HG03432 (cell line): Measurements from ENCODE around the gene MTERF1.
"Not testable (repeated sequence)": the region's sequence is repeated elsewhere in the genome, so short reads cannot be mapped to it uniquely, and the experiment has no call there.

Experiments
- ATAC-seq: cut with Tn5 transposase; IDR thresholded peaks from one replicate; pipeline ENCODE4 v1.9.1; 2021; ENCODE audit warnings: mild to moderate bottlenecking, moderate library complexity; ENCODE audit not compliant: unreplicated experiment

Gene MTERF1

GRCh38 chr7:91887336-91888213 is 7.1 kb upstream of the MTERF1 start:
- ATAC-seq: not testable (repeated sequence)

- ATAC-seq: no peak
These were observed 3.3 kb upstream of the MTERF1 start for GRCh38 chr7:91883676-91884362.

DNA sequence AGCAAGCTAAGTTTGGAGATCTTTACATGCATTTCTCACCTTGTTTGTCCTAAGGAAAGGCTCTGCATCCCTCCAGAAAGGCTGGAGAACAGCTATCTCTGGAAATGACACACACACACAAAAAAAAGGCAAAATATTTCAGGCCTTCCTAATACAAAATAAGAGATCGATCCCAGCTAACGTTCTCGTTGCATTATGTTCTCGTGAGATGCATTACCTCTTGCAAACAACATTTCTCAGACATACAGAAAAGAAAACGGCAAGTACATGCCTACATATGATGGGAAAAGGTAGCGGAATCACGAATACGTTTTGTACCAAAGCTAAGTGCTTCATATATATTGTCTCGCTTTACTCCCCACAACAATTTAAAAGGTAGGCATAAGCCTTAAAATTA is 488 bp downstream of the MTERF1 start:
- ATAC-seq: no peak

DNA sequence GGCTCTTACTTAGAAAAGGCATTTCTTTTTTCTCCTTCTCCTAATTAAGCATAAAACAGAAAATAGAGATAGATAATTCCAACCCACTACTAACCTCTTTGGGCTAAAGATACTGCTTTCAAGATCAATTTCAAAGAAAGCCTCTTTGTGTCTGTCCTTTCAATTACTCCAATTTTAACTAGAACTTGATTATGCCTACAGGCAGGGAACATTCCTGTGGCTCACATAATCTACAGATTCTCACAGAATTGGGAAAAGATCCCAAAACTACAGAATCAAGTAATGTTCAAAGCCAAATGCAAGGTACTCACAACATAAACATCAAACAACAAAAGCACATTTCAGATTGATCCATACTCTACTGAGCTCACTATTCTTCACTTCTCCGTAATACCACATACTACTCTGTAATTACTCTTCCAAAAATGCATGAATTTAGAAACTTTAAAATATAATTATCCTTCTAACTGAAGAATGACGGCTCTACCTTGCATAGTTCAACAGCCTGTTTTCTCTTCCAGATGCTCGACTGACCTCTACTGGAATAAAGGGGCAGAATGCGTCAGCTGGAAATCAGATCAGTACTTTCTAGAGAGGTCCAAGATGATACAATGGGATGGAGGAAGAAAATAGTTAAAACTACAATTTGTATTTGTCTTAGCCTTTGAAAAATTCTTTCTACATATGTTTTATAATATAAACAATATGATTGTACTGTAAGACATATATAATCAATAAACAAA is 3.9 kb downstream of the MTERF1 start:
- no peak for ATAC-seq

GRCh38 chr7:91875851-91876250 is 4.7 kb downstream of the MTERF1 start:
- no peak for ATAC-seq

GRCh38 chr7:91872928-91873327 is 7.6 kb downstream of the MTERF1 start:
- ATAC-seq: no peak

DNA sequence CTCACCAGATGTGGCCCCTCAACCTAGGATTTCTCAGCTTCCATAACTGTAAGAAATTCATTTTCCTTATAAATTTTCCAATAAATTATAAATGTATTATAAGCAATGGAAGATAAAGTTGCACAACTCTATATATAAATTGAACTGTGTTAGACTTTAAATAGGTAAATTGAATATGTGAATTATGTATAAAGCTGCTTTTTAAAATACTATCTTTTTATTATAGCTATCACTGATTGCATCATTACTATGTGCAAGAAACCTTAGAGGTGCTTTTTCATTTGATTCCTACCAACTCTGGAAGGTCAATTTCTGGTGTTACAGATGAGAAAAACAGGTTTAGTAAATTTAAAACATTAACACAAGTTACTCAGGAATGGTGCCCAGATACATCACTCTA is 8.4 kb downstream of the MTERF1 start:
- ATAC-seq: no peak

- no peak for ATAC-seq
These were observed 10.8 kb downstream of the MTERF1 start for GRCh38 chr7:91869661-91870060.

DNA sequence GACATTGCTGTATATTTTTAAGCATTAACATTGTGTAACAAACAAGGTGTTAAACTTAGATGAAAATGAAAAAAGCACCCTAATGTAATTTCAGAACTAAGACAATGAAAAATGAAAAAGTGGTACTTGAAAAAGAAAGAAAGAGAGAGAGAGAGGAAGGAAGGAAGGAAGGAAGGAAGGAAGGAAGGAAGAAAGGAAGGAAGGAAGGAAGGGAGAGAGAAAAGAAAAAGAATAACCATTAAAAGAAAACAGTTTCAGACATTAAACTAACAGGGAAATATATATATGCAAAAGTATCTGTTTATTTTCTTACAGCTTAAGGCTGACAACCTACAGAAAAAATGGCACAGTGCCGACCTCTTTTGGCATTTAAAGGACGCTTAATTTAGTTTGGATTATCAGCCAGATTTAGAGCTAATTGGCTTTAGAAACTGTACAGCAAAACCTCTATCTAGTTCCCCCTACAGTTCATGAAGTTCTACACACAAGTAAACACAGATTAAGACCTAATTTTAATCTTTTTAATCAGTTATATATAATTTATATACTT is 13.8 kb downstream of the MTERF1 start:
- ATAC-seq: no peak

DNA sequence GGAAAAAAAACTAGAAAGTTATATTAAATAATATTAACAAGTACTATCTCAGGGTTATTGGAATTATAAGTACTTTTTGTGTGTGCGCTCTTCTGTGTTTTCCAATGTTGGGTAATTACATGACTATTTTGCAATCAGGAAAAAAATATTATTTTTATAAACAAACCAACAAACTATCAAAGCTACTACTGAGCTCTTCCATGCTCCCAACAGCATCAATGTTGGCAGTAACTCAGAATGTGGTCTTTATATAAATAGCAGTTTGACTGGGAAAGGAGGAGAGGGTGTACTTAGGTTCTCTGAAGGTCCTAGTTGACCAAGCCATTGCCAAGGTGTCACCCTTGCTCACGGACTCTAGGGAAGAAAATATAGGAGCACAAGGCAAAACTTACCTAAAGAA is 15.0 kb downstream of the MTERF1 start:
- ATAC-seq: no peak

GRCh38 chr7:91864604-91865003 is 15.9 kb downstream of the MTERF1 start:
- not testable (repeated sequence) for ATAC-seq

DNA sequence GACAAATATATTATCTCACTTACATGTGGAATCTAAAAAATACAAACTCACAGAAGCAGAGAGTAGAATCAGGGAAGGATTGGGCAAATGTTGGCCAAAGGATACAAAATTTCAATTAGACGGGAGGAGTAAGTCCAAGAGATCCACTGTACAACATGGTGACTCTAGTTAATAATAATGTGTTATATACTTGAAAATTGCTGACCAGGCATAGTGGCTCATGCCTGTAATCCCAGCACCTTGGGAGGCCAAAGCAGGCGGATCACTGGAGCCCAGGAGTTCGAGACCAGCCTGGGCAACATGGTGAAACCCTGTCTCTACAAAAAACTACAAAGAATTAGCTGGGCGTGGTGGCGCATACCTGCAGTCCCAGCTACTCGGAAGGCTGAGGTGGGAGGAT is 16.4 kb downstream of the MTERF1 start:
- no peak for ATAC-seq

- peak; percentile 71 for ATAC-seq
These were observed 28.2 kb downstream of the MTERF1 start for GRCh38 chr7:91852263-91852741.

DNA sequence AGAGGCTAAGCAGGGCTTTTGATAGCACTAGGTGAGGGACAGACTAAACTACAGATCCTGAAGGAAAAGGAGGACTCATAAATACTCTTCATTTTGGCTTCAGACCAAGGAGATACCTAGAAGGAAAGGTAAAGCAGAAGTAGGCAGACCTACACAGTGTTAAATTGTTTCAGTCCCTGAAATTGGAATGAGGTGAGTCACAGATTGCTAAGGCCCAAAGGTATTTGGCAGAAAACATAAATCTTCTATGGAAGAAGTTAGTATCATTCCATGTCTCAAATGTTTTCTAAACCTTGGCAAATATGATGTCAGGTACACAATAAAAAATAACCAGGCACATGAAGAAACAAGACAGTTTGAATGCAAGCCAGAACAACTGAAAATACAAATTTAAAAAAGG is 30.0 kb downstream of the MTERF1 start:
- ATAC-seq: no peak

DNA sequence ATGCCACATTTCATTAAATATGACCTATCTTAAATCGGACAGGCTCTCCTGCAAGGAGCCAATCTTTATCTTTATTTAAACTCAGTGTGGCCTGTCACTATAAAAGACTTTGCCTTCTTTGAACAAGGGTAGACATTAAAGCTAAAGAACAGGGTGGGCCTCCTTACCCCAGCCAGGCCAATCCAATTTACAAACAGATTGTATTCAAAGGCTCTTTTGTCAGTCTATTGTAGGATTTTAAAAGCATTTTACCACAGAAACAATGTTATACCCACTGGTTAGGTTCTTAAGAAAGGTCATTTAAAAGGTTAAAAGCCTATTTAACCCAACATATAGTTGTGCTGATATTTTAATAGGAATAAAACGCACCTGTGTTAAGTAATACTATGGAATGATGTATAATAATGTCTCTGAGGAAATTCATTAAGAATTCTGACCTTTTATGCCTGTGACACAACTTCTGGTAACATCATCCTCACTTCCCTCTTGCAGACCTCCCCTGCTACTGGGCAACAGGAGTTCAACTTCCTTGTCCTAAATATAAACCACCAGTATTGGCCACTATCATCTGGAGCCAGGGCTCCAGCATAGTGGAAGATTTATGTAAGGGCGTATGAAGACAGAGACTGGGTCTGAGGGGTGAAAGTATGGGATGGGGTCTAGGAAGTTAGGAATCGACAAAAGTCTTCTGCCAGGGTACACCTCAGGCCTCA is 32.5 kb downstream of the MTERF1 start:
- no peak for ATAC-seq

GRCh38 chr7:91847231-91847630 is 33.3 kb downstream of the MTERF1 start:
- ATAC-seq: no peak

DNA sequence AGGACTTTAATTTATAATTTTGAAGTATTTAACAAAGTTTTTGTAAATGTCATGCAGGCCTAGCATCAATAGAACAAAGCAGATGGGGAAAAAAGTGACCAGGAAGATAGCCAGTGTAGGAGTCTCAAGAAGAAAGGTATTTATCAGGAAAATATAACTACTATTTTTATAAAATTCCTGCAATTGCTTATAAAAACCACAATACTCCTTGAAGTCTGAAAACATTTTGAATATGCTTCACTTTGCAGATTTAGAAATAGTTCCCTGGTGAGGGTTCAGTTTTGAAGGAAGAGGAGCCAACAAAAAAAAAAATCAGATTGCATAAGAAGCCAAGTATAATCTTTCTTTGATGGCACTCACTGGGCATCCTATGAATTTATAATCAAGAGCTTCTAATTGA is 34.1 kb downstream of the MTERF1 start:
- ATAC-seq: no peak

DNA sequence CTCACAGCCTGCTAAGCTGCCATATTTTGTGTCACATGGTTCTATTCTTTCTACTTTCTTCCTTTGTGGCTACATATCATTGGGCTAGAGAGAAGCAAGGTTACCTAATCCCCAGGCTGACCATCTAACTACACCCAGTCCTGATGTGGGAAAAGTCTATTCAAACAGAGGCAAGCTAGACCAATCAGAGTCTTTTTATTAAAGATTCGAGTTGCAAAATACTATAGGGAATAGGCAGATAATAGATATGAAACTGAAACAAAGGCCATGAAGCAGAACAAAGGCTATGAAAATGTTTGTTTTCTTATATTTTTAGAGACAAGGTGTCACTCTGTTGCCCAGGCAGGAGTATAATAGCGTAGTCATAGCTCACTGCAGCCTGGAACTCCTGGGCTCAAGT is 36.7 kb downstream of the MTERF1 start:
- ATAC-seq: peak; percentile 89

- no peak for ATAC-seq
These were observed 42.1 kb downstream of the MTERF1 start for GRCh38 chr7:91838439-91838838.

GRCh38 chr7:91837397-91838070 is 43.0 kb downstream of the MTERF1 start:
- no peak for ATAC-seq
